GM23248 (cell line): ENCODE data around the gene OSGIN1. TPM values are rescaled to one million over a fixed set of nuclear protein-coding genes. Genes with fewer than 3 reads are reported as not detected.

Experiments used
- DNase-seq: peaks from one replicate; pipeline ENCODE4 v3.0.0-alpha.2; 2015
- H2AFZ ChIP-seq: fragments of 200-600 bp; sonication (generic); 2 replicates; pipeline ENCODE4 v1.6.1; 2016; ENCODE audit warnings: antibody characterized with exemption
- H3F3A ChIP-seq: fragments of 200-600 bp; sonication (generic); 2 replicates; pipeline ENCODE4 v1.6.1; 2016; ENCODE audit warnings: mild to moderate bottlenecking, antibody characterized with exemption, mixed run types; ENCODE audit not compliant: insufficient read depth
- H3K27ac ChIP-seq: fragments of 200-600 bp; sonication (generic); 2 replicates; pipeline ENCODE4 v1.5.1; 2016; ENCODE audit warnings: mild to moderate bottlenecking
- H3K27me3 ChIP-seq: fragments of 200-600 bp; sonication (generic); replicated peaks from 2 replicates; pipeline ENCODE4 v1.6.1; 2016; ENCODE audit warnings: mild to moderate bottlenecking; ENCODE audit not compliant: insufficient read depth
- H3K36me3 ChIP-seq: fragments of 200-600 bp; sonication (generic); 2 replicates; pipeline ENCODE4 v1.6.1; 2016; ENCODE audit warnings: low read depth, mild to moderate bottlenecking
- H3K4me1 ChIP-seq: fragments of 200-600 bp; sonication (generic); 2 replicates; pipeline ENCODE4 v1.6.1; 2016; ENCODE audit warnings: mild to moderate bottlenecking; ENCODE audit not compliant: insufficient read depth
- H3K4me2 ChIP-seq: fragments of 200-600 bp; sonication (generic); one replicate; pipeline ENCODE4 v1.6.1; 2016; ENCODE audit warnings: mild to moderate bottlenecking; ENCODE audit not compliant: unreplicated experiment
- H3K4me3 ChIP-seq: fragments of 200-600 bp; sonication (generic); 2 replicates; pipeline ENCODE4 v1.5.1; 2016; ENCODE audit warnings: mild to moderate bottlenecking
- H3K79me2 ChIP-seq: fragments of 200-600 bp; sonication (generic); 2 replicates; pipeline ENCODE4 v1.6.1; 2016; ENCODE audit warnings: mild to moderate bottlenecking; ENCODE audit not compliant: insufficient read depth
- H3K9ac ChIP-seq: fragments of 200-600 bp; sonication (generic); 2 replicates; pipeline ENCODE4 v1.6.1; 2016; ENCODE audit warnings: mild to moderate bottlenecking
- H3K9me2 ChIP-seq: fragments of 200-600 bp; sonication (generic); 2 replicates; pipeline ENCODE4 v1.6.1; 2016; ENCODE audit warnings: mixed run types, mild to moderate bottlenecking, moderate library complexity; ENCODE audit not compliant: insufficient read depth
- H3K9me3 ChIP-seq: fragments of 200-600 bp; sonication (generic); one replicate; pipeline ENCODE4 v1.6.1; 2017; ENCODE audit warnings: low read depth
- H4K20me1 ChIP-seq: fragments of 200-600 bp; sonication (generic); 2 replicates; pipeline ENCODE4 v1.6.0; 2016; ENCODE audit not compliant: insufficient read depth
- EZH2 ChIP-seq: fragments of 200-600 bp; sonication (generic); IDR thresholded peaks from 2 replicates; pipeline ENCODE4 v1.6.1; 2018; ENCODE audit warnings: antibody characterized with exemption, mild to moderate bottlenecking; ENCODE audit not compliant: insufficient read depth, poor library complexity, severe bottlenecking
- EZH2phosphoT487 ChIP-seq: fragments of 200-600 bp; sonication (generic); IDR thresholded peaks from 2 replicates; pipeline ENCODE4 v1.6.1; 2018; ENCODE audit warnings: antibody characterized with exemption, moderate library complexity, mild to moderate bottlenecking, low read depth; ENCODE audit not compliant: insufficient read depth
- WGBS, 2 experiments: methylation state at CpG; one replicate each; pipeline ENCODE4 v1.1.6; 2015 to 2017; ENCODE audit warnings: low lambda C conversion rate in 2 of 2, low coverage in 1 of 2; ENCODE audit errors: missing lambda C conversion rate in 2 of 2; 5-methylcytosine and 5-hydroxymethylcytosine counted together
- in situ Hi-C: fragments of 300-500 bp; cut with MboI; formaldehyde crosslinking; loops from 2 replicates; pipeline ENCODE4 v1.15.0; 2020
- polyA plus RNA-seq: library from polyadenylated mRNA; unstranded; fragments of >200 nt; fragmentation: Nextera tagmentation; extraction: Ambion mirVana; gene quantifications from 2 replicates; pipeline ENCODE4 v1.2.1, GENCODE V29; 2016
- total RNA-seq: library from RNA; depleted of rRNA; stranded (reverse); fragments of >200 nt; shearing (Covaris generic); gene quantifications from 2 replicates; pipeline ENCODE4 v1.2.3, GENCODE V29; 2014

OSGIN1 gene
- total and polyA plus RNA-seq, 2 experiments from 2014 or later, result 1.1 to 6.3 TPM

- Histone ChIP-seq H3K9ac (no peak overlapping the region), H3K27me3 (peaks cover 5% of the 10 kb centered on the region), H3K4me1 (no peaks in the 10 kb centered on the region), H3K27ac (no peak overlapping the region), H3K36me3 (no peaks in the 10 kb centered on the region), H4K20me1 (no peaks in the 10 kb centered on the region), H3K9me3 (no peaks in the 10 kb centered on the region), H3K9me2 (no peaks in the 10 kb centered on the region), H3K4me2 (no peak overlapping the region), H3F3A (no peaks in the 10 kb centered on the region), H3K79me2 (no peaks in the 10 kb centered on the region), H3K4me3 (no peak overlapping the region), H2AFZ (no peak overlapping the region)
- in situ Hi-C loops, result no loop called here
- TF ChIP-seq EZH2 (no peak), EZH2phosphoT487 (no peak)
- WGBS, 2 experiments, result 83 to 86% methylated on average over 2 of the region's 2 CpGs
- no peak for DNase-seq
These were observed 27.8 kb downstream of the OSGIN1 start for GRCh38 chr16:83980794-83981193.

GRCh38 chr16:83981799-83982198, 28.8 kb downstream of the OSGIN1 start:
- WGBS, 2 experiments, result 81 to 84% methylated on average over 8 of the region's 8 CpGs
- Histone ChIP-seq H3K4me3 (no peak overlapping the region), H3K36me3 (no peaks in the 10 kb centered on the region), H3K9me2 (no peaks in the 10 kb centered on the region), H3K9me3 (no peaks in the 10 kb centered on the region), H2AFZ (no peak overlapping the region), H3K4me1 (no peaks in the 10 kb centered on the region), H4K20me1 (no peaks in the 10 kb centered on the region), H3K9ac (no peak overlapping the region), H3K27ac (no peak overlapping the region), H3F3A (no peaks in the 10 kb centered on the region), H3K4me2 (no peak overlapping the region), H3K79me2 (no peaks in the 10 kb centered on the region), H3K27me3 (peaks cover 12% of the 10 kb centered on the region; the same call in 1 of the 2 replicates)
- no peak for DNase-seq
- TF ChIP-seq EZH2 (no peak), EZH2phosphoT487 (no peak)
- in situ Hi-C loops, result no loop called here

GRCh38 chr16:83983491-83983890, 30.5 kb downstream of the OSGIN1 start:
- Histone ChIP-seq H3K36me3 (no peaks in the 10 kb centered on the region), H3K27me3 (peaks cover 24% of the 10 kb centered on the region), H3K9me3 (no peaks in the 10 kb centered on the region), H3K4me2 (no peak overlapping the region), H3K4me1 (no peaks in the 10 kb centered on the region), H2AFZ (no peak overlapping the region), H3K9me2 (no peaks in the 10 kb centered on the region), H4K20me1 (no peaks in the 10 kb centered on the region), H3K9ac (no peak overlapping the region), H3K27ac (no peak overlapping the region), H3F3A (no peaks in the 10 kb centered on the region), H3K79me2 (no peaks in the 10 kb centered on the region), H3K4me3 (no peak overlapping the region)
- TF ChIP-seq EZH2phosphoT487 (no peak), EZH2 (no peak)
- no peak for DNase-seq
- WGBS, 2 experiments, result 70 to 79% methylated on average over 4 of the region's 4 CpGs
- in situ Hi-C loops, result no loop called here

- no peak for TF ChIP-seq EZH2
- no peak for TF ChIP-seq EZH2phosphoT487
- no peaks in the 10 kb centered on the region for H3K36me3 ChIP-seq
- in situ Hi-C loops, result no loop called here
- H3F3A ChIP-seq, result no peaks in the 10 kb centered on the region
- no peaks in the 10 kb centered on the region for H3K9me3 ChIP-seq
- no peak overlapping the region for H3K27ac ChIP-seq
- H3K9me2 ChIP-seq, result no peaks in the 10 kb centered on the region
- no peak overlapping the region for H3K4me2 ChIP-seq
- WGBS, 2 experiments, result 69 to 73% methylated on average over 8 of the region's 8 CpGs
- DNase-seq, result no peak
- no peak overlapping the region for H3K4me3 ChIP-seq
- no peak overlapping the region for H3K9ac ChIP-seq
- H3K79me2 ChIP-seq, result no peaks in the 10 kb centered on the region
- H4K20me1 ChIP-seq, result no peaks in the 10 kb centered on the region
- H3K4me1 ChIP-seq, result peaks cover 11% of the 10 kb centered on the region
- H2AFZ ChIP-seq, result no peak overlapping the region
- peaks cover 35% of the 10 kb centered on the region for H3K27me3 ChIP-seq
These were observed 36.3 kb downstream of the OSGIN1 start for GRCh38 chr16:83989300-83989699.

GRCh38 chr16:83990492-83990891, 37.5 kb downstream of the OSGIN1 start:
- H2AFZ ChIP-seq, result no peak overlapping the region
- no peak overlapping the region for H3K4me3 ChIP-seq
- H3K79me2 ChIP-seq, result no peaks in the 10 kb centered on the region
- H3K9ac ChIP-seq, result no peak overlapping the region
- H3K27ac ChIP-seq, result no peak overlapping the region
- no peaks in the 10 kb centered on the region for H3F3A ChIP-seq
- DNase-seq, result no peak
- H3K27me3 ChIP-seq, result peaks cover 35% of the 10 kb centered on the region
- WGBS, 2 experiments, result 89 to 92% methylated on average over 11 of the region's 11 CpGs
- H3K9me2 ChIP-seq, result no peaks in the 10 kb centered on the region
- H3K4me2 ChIP-seq, result no peak overlapping the region
- no peaks in the 10 kb centered on the region for H4K20me1 ChIP-seq
- H3K9me3 ChIP-seq, result no peaks in the 10 kb centered on the region
- peaks cover 11% of the 10 kb centered on the region for H3K4me1 ChIP-seq
- H3K36me3 ChIP-seq, result no peaks in the 10 kb centered on the region
- no peak for TF ChIP-seq EZH2phosphoT487
- no peak for TF ChIP-seq EZH2
- in situ Hi-C loops, result no loop called here
